Astrocyte (in vitro differentiated cells and primary cell): Measurements from ENCODE around the gene EYA2. TPM values are rescaled to one million over a fixed set of nuclear protein-coding genes. Genes with fewer than 3 reads are reported as not detected.

ENCODE experiments used
- DNase-seq: peaks from one replicate; pipeline ENCODE4 v3.0.0-alpha.2; 2010; ENCODE audit warnings: low read depth
- FAIRE-seq: peaks from 2 replicates; lab custom pipeline; 2011; peaks lifted over from hg19 to GRCh38; lab: Jason Lieb, UNC
- H2AFZ ChIP-seq: 2 replicates; pipeline ENCODE4 v1.6.0; 2012; ENCODE audit warnings: low read depth, low read length, inconsistent platforms
- H3K27ac ChIP-seq: 2 replicates; pipeline ENCODE4 v1.5.1; 2011; ENCODE audit warnings: low read depth, low read length, inconsistent platforms
- H3K27me3 ChIP-seq: 2 replicates; pipeline ENCODE4 v1.6.0; 2011; ENCODE audit warnings: low read length, inconsistent platforms; ENCODE audit not compliant: insufficient read depth
- H3K36me3 ChIP-seq: 2 replicates; pipeline ENCODE4 v1.5.1; 2011; ENCODE audit warnings: low read length, inconsistent platforms; ENCODE audit not compliant: insufficient read depth
- H3K4me1 ChIP-seq: 2 replicates; pipeline ENCODE4 v1.5.1; 2011; ENCODE audit warnings: low read length, inconsistent platforms; ENCODE audit not compliant: insufficient read depth
- H3K4me2 ChIP-seq: 2 replicates; pipeline ENCODE4 v1.6.0; 2012; ENCODE audit warnings: low read length, inconsistent platforms
- H3K4me3 ChIP-seq: 2 replicates; pipeline ENCODE4 v1.5.1; 2011; ENCODE audit warnings: low read depth, mild to moderate bottlenecking, low read length, inconsistent platforms; ENCODE audit not compliant: insufficient read depth
- H3K79me2 ChIP-seq: 2 replicates; pipeline ENCODE4 v1.6.0; 2012; ENCODE audit warnings: mild to moderate bottlenecking, low read length, inconsistent platforms; ENCODE audit not compliant: insufficient read depth
- H3K9ac ChIP-seq: 2 replicates; pipeline ENCODE4 v1.6.0; 2012; ENCODE audit warnings: mild to moderate bottlenecking, low read length, inconsistent platforms
- H3K9me3 ChIP-seq: 2 replicates; pipeline ENCODE4 v1.5.1; 2012; ENCODE audit warnings: low read depth, mild to moderate bottlenecking, low read length, inconsistent platforms; ENCODE audit not compliant: insufficient read depth
- H4K20me1 ChIP-seq: 2 replicates; pipeline ENCODE4 v1.6.0; 2012; ENCODE audit warnings: low read length, inconsistent platforms; ENCODE audit not compliant: insufficient read depth
- H3K27ac Mint-ChIP-seq: one replicate; pipeline ENCODE4 v1.8.0; 2021; ENCODE audit warnings: mild to moderate bottlenecking, mixed read lengths; ENCODE audit not compliant: unreplicated experiment
- H3K27me3 Mint-ChIP-seq: one replicate; pipeline ENCODE4 v1.8.0; 2021; ENCODE audit warnings: low read depth, mixed read lengths; ENCODE audit not compliant: unreplicated experiment
- H3K36me3 Mint-ChIP-seq: one replicate; pipeline ENCODE4 v1.8.0; 2021; ENCODE audit warnings: low read depth, mixed read lengths; ENCODE audit not compliant: unreplicated experiment
- H3K4me1 Mint-ChIP-seq: one replicate; pipeline ENCODE4 v1.8.0; 2021; ENCODE audit warnings: low read depth, mixed read lengths; ENCODE audit not compliant: unreplicated experiment
- H3K4me3 Mint-ChIP-seq: one replicate; pipeline ENCODE4 v1.8.0; 2021; ENCODE audit warnings: mild to moderate bottlenecking, moderate library complexity, mixed read lengths; ENCODE audit not compliant: unreplicated experiment
- H3K9me3 Mint-ChIP-seq: one replicate; pipeline ENCODE4 v1.8.0; 2021; ENCODE audit warnings: mild to moderate bottlenecking, mixed read lengths; ENCODE audit not compliant: unreplicated experiment
- CTCF ChIP-seq: IDR thresholded peaks from 2 replicates; pipeline ENCODE4 v1.5.1; 2011; ENCODE audit warnings: low read depth, mild to moderate bottlenecking, inconsistent platforms, low read length, moderate library complexity; ENCODE audit not compliant: insufficient read depth
- EZH2 ChIP-seq: IDR thresholded peaks from 2 replicates; pipeline ENCODE4 v1.6.1; 2012; ENCODE audit warnings: mild to moderate bottlenecking, low read length, inconsistent platforms; ENCODE audit not compliant: insufficient read depth
- total RNA-seq: library from RNA; stranded (reverse); gene quantifications from 2 replicates; pipeline ENCODE4 v1.2.1, GENCODE V29; 2021

The EYA2 gene
- total RNA-seq, 1 donor from 2014 or later = 1.5 TPM

- H3K27me3 ChIP-seq = peaks cover 3% of the 10 kb centered on the region
- Mint-ChIP-seq H3K9me3 (peaks cover 7% of the 10 kb centered on the region), H3K4me1 (no peaks in the 10 kb centered on the region), H3K27ac (no peak overlapping the region), H3K36me3 (peaks cover 3% of the 10 kb centered on the region), H3K27me3 (peaks cover 32% of the 10 kb centered on the region), H3K4me3 (no peak overlapping the region)
- no peak overlapping the region for H3K9ac ChIP-seq
- H3K27ac ChIP-seq = no peak overlapping the region
- no peak overlapping the region for H3K4me3 ChIP-seq
- no peaks in the 10 kb centered on the region for H3K79me2 ChIP-seq
- no peak overlapping the region for H2AFZ ChIP-seq
- TF ChIP-seq EZH2 = no peak
- no peak for TF ChIP-seq CTCF
- no peaks in the 10 kb centered on the region for H3K4me1 ChIP-seq
- no peaks in the 10 kb centered on the region for H4K20me1 ChIP-seq
- DNase-seq (no peak), FAIRE-seq (no peak)
- no peaks in the 10 kb centered on the region for H3K36me3 ChIP-seq
- H3K9me3 ChIP-seq = peaks cover 3% of the 10 kb centered on the region
- H3K4me2 ChIP-seq = no peak overlapping the region
Measured at GRCh38 chr20:47007826-47008655, 113.4 kb downstream of the EYA2 start.

DNA sequence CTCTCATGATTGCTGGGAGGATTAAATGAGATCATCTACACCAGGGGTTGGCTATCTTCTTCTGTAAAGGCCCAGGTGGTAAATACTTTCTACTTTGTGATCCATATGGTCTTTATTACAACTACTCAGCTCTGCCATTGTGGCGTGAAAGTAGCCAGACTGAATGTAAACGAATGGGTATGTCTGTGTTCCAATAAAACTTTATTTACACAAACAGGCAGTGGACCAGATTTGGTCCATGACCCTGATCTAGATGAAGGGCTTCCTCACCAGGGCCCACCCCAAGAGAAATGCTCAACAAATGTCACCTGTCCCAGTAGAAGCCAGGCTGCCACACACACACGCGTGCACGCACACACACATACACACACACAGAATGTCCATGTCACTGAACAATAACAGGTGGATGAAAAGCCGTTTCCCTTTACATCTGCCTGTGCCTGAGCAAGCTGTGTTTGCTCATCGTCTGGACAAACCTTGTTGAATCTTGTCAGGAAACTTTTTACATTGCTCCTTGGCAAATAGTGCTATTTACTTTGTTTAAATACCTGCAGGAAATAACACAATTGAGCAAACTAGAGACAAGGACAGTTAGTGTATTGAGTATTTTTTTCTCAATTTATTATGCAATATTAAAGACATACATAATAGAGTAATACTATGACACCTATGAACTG lies 114.3 kb downstream of the EYA2 start:
- peaks cover 3% of the 10 kb centered on the region for H3K36me3 Mint-ChIP-seq
- no peak overlapping the region for H3K4me3 ChIP-seq
- no peak overlapping the region for H2AFZ ChIP-seq
- FAIRE-seq (no peak), DNase-seq (no peak)
- TF ChIP-seq EZH2 (no peak), CTCF (no peak)
- H3K27ac Mint-ChIP-seq = no peak overlapping the region
- H3K9ac ChIP-seq = no peak overlapping the region
- H4K20me1 ChIP-seq = no peaks in the 10 kb centered on the region
- peaks cover 3% of the 10 kb centered on the region for H3K27me3 ChIP-seq
- peaks cover 35% of the 10 kb centered on the region for H3K27me3 Mint-ChIP-seq
- peaks cover 7% of the 10 kb centered on the region for H3K9me3 Mint-ChIP-seq
- H3K4me1 Mint-ChIP-seq = no peaks in the 10 kb centered on the region
- H3K27ac ChIP-seq = no peak overlapping the region
- H3K4me1 ChIP-seq = no peaks in the 10 kb centered on the region
- no peak overlapping the region for H3K4me3 Mint-ChIP-seq
- H3K36me3 ChIP-seq = no peaks in the 10 kb centered on the region
- peaks cover 3% of the 10 kb centered on the region for H3K9me3 ChIP-seq
- no peaks in the 10 kb centered on the region for H3K79me2 ChIP-seq
- H3K4me2 ChIP-seq = no peak overlapping the region

- H3K27me3 ChIP-seq = peaks cover 7% of the 10 kb centered on the region
- Mint-ChIP-seq H3K36me3 (peaks cover 3% of the 10 kb centered on the region), H3K4me1 (no peaks in the 10 kb centered on the region), H3K9me3 (peaks cover 5% of the 10 kb centered on the region), H3K4me3 (no peak overlapping the region), H3K27me3 (peaks cover 35% of the 10 kb centered on the region), H3K27ac (no peak overlapping the region)
- no peaks in the 10 kb centered on the region for H3K9me3 ChIP-seq
- H3K9ac ChIP-seq = no peak overlapping the region
- no peak overlapping the region for H3K4me3 ChIP-seq
- no peak overlapping the region for H3K4me2 ChIP-seq
- no peaks in the 10 kb centered on the region for H4K20me1 ChIP-seq
- H3K4me1 ChIP-seq = no peaks in the 10 kb centered on the region
- H2AFZ ChIP-seq = no peak overlapping the region
- H3K36me3 ChIP-seq = no peaks in the 10 kb centered on the region
- no peak for FAIRE-seq
- DNase-seq = no peak
- H3K27ac ChIP-seq = no peak overlapping the region
- no peaks in the 10 kb centered on the region for H3K79me2 ChIP-seq
- no peak for TF ChIP-seq CTCF
- no peak for TF ChIP-seq EZH2
Measured at GRCh38 chr20:47009784-47010183, 115.1 kb downstream of the EYA2 start.
